PFSK-1 (cell line): ENCODE data around the gene TOM1L2.

ENCODE experiments used
- POLR2AphosphoS5 ChIP-seq: IDR thresholded peaks from 2 replicates; pipeline ENCODE4 v1.6.1; 2012; ENCODE audit warnings: low read depth, mild to moderate bottlenecking, control low read depth, low read length, moderate library complexity
- REST ChIP-seq, 2 experiments: IDR thresholded peaks; 2 replicates each; pipeline versions ENCODE4 v1.6.1 to v1.8.0; 2011 to 2012; ENCODE audit warnings: low read depth in 2 of 2, low read length in 2 of 2, control low read depth in 1 of 2, inconsistent platforms in 1 of 2, mild to moderate bottlenecking in 1 of 2, moderate library complexity in 1 of 2; ENCODE audit not compliant: insufficient read depth in 1 of 2

- TF ChIP-seq REST (IDR thresholded peaks at IDR 0.05; ENCODE audit: insufficient read depth in 1 of 2, low read depth in 2 of 2, low read length in 2 of 2), result no peak
- no peak for TF ChIP-seq POLR2AphosphoS5
Measured at GRCh38 chr17:17937201-17937853, 34.9 kb downstream of the TOM1L2 start.
